GM12878 (cell line): ENCODE measurements around the gene CASTOR1. TPM values are rescaled to one million over a fixed set of nuclear protein-coding genes. Genes with fewer than 3 reads are reported as not detected.

Experiments used
- ATAC-seq: fragments of 200-7000 bp; cut with Tn5 transposase; 3 replicates; pipeline ENCODE4 v1.9.1; 2020; ENCODE audit warnings: mild to moderate bottlenecking, moderate library complexity
- BruUV-seq: library from RNA; stranded (reverse); fragments of 400-500 nt; replicated peaks from 2 replicates; lab custom pipeline; 2021; lab: Mats Ljungman, UMichigan
- CTCF ChIA-PET: fragments of 300-600 bp; sonication (Branson Sonifier 250); formaldehyde crosslinking; extraction: SDS; loops from one replicate; lab custom pipeline; 2021; ENCODE audit warnings: inconsistent platforms; lab: Yijun Ruan, JAX
- POLR2A ChIA-PET: fragments of 350-600 bp; formaldehyde crosslinking; extraction: SDS; loops from one replicate; lab custom pipeline; 2021; ENCODE audit warnings: inconsistent platforms; lab: Charles Lee
- RAD21 ChIA-PET: fragments of 300-600 bp; sonication (Branson Sonifier 250); formaldehyde crosslinking; loops from one replicate; lab custom pipeline; 2023; ENCODE audit warnings: antibody characterized with exemption; ENCODE audit not compliant: unreplicated experiment; lab: Charles Lee
- SMC1A ChIA-PET: fragments of 300-600 bp; sonication (Branson Sonifier 250); formaldehyde crosslinking; loops from one replicate; lab custom pipeline; 2023; ENCODE audit not compliant: unreplicated experiment, uncharacterized antibody; lab: Charles Lee
- DNase-seq: peaks from one replicate; pipeline ENCODE4 v3.0.0-alpha.2; 2011; ENCODE audit warnings: low read depth, low spot score
- FAIRE-seq: peaks from 3 replicates; lab custom pipeline; 2011; peaks lifted over from hg19 to GRCh38; lab: Jason Lieb, UNC
- H2AFZ ChIP-seq: 2 replicates; pipeline ENCODE4 v1.6.0; 2011; ENCODE audit warnings: low read depth, low read length, control low read depth; ENCODE audit not compliant: control insufficient read depth
- H3K27ac ChIP-seq: 2 replicates; pipeline ENCODE4 v1.5.1; 2011; ENCODE audit warnings: control low read depth; ENCODE audit not compliant: control insufficient read depth, insufficient read depth
- H3K27me3 ChIP-seq, 2 experiments: replicated peaks in 1 of 2; 2 replicates each; pipeline versions ENCODE4 v1.6.0 to v1.6.1; 2011; ENCODE audit warnings: low read length in 1 of 2; ENCODE audit not compliant: control insufficient read depth in 2 of 2, insufficient read depth in 2 of 2
- H3K36me3 ChIP-seq, 2 experiments: 2 replicates each; pipeline ENCODE4 v1.5.1; 2011; ENCODE audit warnings: low read length in 1 of 2; ENCODE audit not compliant: control insufficient read depth in 2 of 2, insufficient read depth in 2 of 2
- H3K4me1 ChIP-seq: 2 replicates; pipeline ENCODE4 v1.6.1; 2011; ENCODE audit warnings: mild to moderate bottlenecking, low read length, moderate library complexity, mixed read lengths; ENCODE audit not compliant: control insufficient read depth, insufficient read depth
- H3K4me2 ChIP-seq: 2 replicates; pipeline ENCODE4 v1.6.0; 2011; ENCODE audit warnings: control low read depth; ENCODE audit not compliant: control insufficient read depth, insufficient read depth
- H3K4me3 ChIP-seq: fragments of 200-600 bp; sonication (generic); 2 replicates; pipeline ENCODE4 v1.5.1; 2016
- H3K79me2 ChIP-seq: 2 replicates; pipeline ENCODE4 v1.6.0; 2011; ENCODE audit warnings: low read length; ENCODE audit not compliant: control insufficient read depth, insufficient read depth
- H3K9ac ChIP-seq: 2 replicates; pipeline ENCODE4 v1.8.0; 2011; ENCODE audit warnings: low read length, control low read depth, mixed read lengths; ENCODE audit not compliant: control insufficient read depth, insufficient read depth
- H3K9me3 ChIP-seq: replicated peaks from 3 replicates; pipeline ENCODE4 v1.5.1; 2011; ENCODE audit warnings: mild to moderate bottlenecking, low read length; ENCODE audit not compliant: control insufficient read depth, insufficient read depth
- H4K20me1 ChIP-seq: 2 replicates; pipeline ENCODE4 v1.6.0; 2011; ENCODE audit not compliant: control insufficient read depth, insufficient read depth
- ATF3 ChIP-seq: IDR thresholded peaks from 2 replicates; pipeline ENCODE4 v1.6.1; 2011; ENCODE audit warnings: low read depth, mild to moderate bottlenecking, low read length, moderate library complexity, borderline replicate concordance; ENCODE audit errors: extremely low read depth
- CBX5 ChIP-seq: sonication (generic); IDR thresholded peaks from 2 replicates; pipeline ENCODE4 v1.6.1; 2016; ENCODE audit warnings: low read depth, moderate library complexity, mild to moderate bottlenecking, inconsistent platforms
- ELK1 ChIP-seq: IDR thresholded peaks from 2 replicates; pipeline ENCODE4 v1.6.1; 2012; ENCODE audit warnings: low read depth, low read length, improper control_type of control experiment
- ESRRA ChIP-seq: IDR thresholded peaks from 2 replicates; pipeline ENCODE4 v1.6.1; 2012; ENCODE audit warnings: mild to moderate bottlenecking, low read length, improper control_type of control experiment
- FOXK2 ChIP-seq: fragments of 450-650 bp; IDR thresholded peaks from 2 replicates; pipeline ENCODE4 v1.6.1; 2017; ENCODE audit warnings: mild to moderate bottlenecking, moderate library complexity
- GABPA ChIP-seq: IDR thresholded peaks from 2 replicates; pipeline ENCODE4 v1.6.1; 2014; ENCODE audit warnings: antibody characterized with exemption, low read depth, mild to moderate bottlenecking, inconsistent platforms
- KAT2A ChIP-seq: conservative IDR thresholded peaks from 2 replicates; pipeline ENCODE4 v1.6.1; 2011; ENCODE audit warnings: low read depth, low read length; ENCODE audit not compliant: control insufficient read depth
- KDM1A ChIP-seq: fragments of 200-600 bp; sonication (generic); IDR thresholded peaks from 2 replicates; pipeline ENCODE4 v1.6.1; 2016; ENCODE audit warnings: borderline replicate concordance
- MEF2A ChIP-seq: IDR thresholded peaks from 2 replicates; pipeline ENCODE4 v1.6.1; 2011; ENCODE audit warnings: low read depth, mild to moderate bottlenecking, low read length, moderate library complexity; ENCODE audit not compliant: insufficient read depth
- PRDM15 ChIP-seq: fragments of 450-650 bp; formaldehyde crosslinking; IDR thresholded peaks from 2 replicates; pipeline ENCODE4 v1.4.0; 2020; ENCODE audit warnings: mild to moderate bottlenecking, moderate library complexity
- RBBP5 ChIP-seq: fragments of 200-600 bp; sonication (generic); conservative IDR thresholded peaks from 2 replicates; pipeline ENCODE4 v1.6.1; 2016
- WGBS: methylation state at CpG from one replicate; pipeline ENCODE4 v1.1.6; 2016; ENCODE audit warnings: low lambda C conversion rate; ENCODE audit not compliant: insufficient replicate concordance, insufficient coverage; ENCODE audit errors: missing lambda C conversion rate; 5-methylcytosine and 5-hydroxymethylcytosine counted together
- in situ Hi-C: fragments of 300-500 bp; cut with MboI; formaldehyde crosslinking; loops from 9 replicates; pipeline ENCODE4 v1.14.3; 2018; ENCODE audit warnings: mixed read lengths
- intact Hi-C: fragments of 100-400 bp; cut with micrococcal nuclease; formaldehyde crosslinking; loops from one replicate; pipeline ENCODE4 v1.14.2; 2022; ENCODE audit not compliant: unreplicated experiment
- polyA plus RNA-seq, 11 experiments: library from polyadenylated mRNA; depleted of rRNA in 4 of 11; unstranded in 6 of 11; stranded (reverse) in 5 of 11; fragments of >200 nt; fragmentation: Nextera tagmentation in 4 of 11; fragmentation: Illumina TruSeq in 1 of 11; extraction: Ambion mirVana in 4 of 11; extraction: Trizol in 1 of 11; gene quantifications; 1 replicate in 1 of 11; 2 replicates in 10 of 11; pipeline versions ENCODE4 v1.2.1 to v1.2.3, GENCODE V29; 2011 to 2016; ENCODE audit warnings: inconsistent platforms in 2 of 11, missing spikeins in 2 of 11, low read depth in 1 of 11
- total RNA-seq, 4 experiments: library from RNA; depleted of rRNA in 3 of 4; stranded (reverse); fragments of >200 nt in 3 of 4; fragmentation: Illumina TruSeq in 1 of 4; extraction: Trizol in 1 of 4; gene quantifications; 2 replicates each; pipeline versions ENCODE4 v1.2.1 to v1.2.3, GENCODE V29; 2013 to 2021

The CASTOR1 gene
- total and polyA plus RNA-seq, 10 of the 15 experiments (the other 5 are each of a cell fraction or from before 2014, with no cell fraction given): 0.31 to 9.1 (median 3.3) TPM

GRCh38 chr22:30334646-30335045 lies 45.3 kb upstream of the CASTOR1 start:
- Histone ChIP-seq H3K27me3 (no peaks in the 10 kb centered on the region), H3K27ac (no peak overlapping the region), H3K4me2 (no peak overlapping the region), H3K36me3 (peaks cover 48 to 65% of the 10 kb centered on the region in 2 experiments), H3K9ac (no peak overlapping the region), H3K9me3 (no peaks in the 10 kb centered on the region), H3K4me1 (no peaks in the 10 kb centered on the region), H4K20me1 (no peaks in the 10 kb centered on the region), H2AFZ (no peak overlapping the region), H3K79me2 (no peaks in the 10 kb centered on the region), H3K4me3 (no peak overlapping the region)
- ChIA-PET RAD21 (no interaction called here), SMC1A (interaction anchor here (1.0 kb wide), 1 partner anchor 18 kb away, joined by 3 read pairs; no protein-coding TSS in a partner anchor), POLR2A (interaction anchor here (1.1 kb wide), 1 partner anchor 8 kb away, joined by 4 read pairs; the partner anchor contains the start of gene TBC1D10A), CTCF (interaction anchor here (2.2 kb wide), 1 partner anchor 47 kb away, joined by 16 read pairs; the partner anchor contains the start of gene CASTOR1)
- ATAC-seq (no peak), DNase-seq (no peak), FAIRE-seq (no peak)
- WGBS: 100% methylated on average over 4 of the region's 4 CpGs
- in situ Hi-C loops (no loop called here), intact Hi-C loops (no loop called here)
- no peak for TF ChIP-seq ESRRA
- TF ChIP-seq GABPA: no peak
- no peak for TF ChIP-seq MEF2A
- no peak for TF ChIP-seq ATF3
- no peak for TF ChIP-seq KDM1A
- TF ChIP-seq KAT2A: no peak
- no peak for TF ChIP-seq ELK1
- TF ChIP-seq RBBP5: no peak
- no peak for TF ChIP-seq PRDM15
- TF ChIP-seq FOXK2: no peak
- TF ChIP-seq CBX5: no peak
- no TSS peak for BruUV-seq
